ENCODE data around the gene ALK.

The ALK gene

GRCh38 chr2:29296585-29296984 lies 624.8 kb downstream of the ALK start:
- no peaks in the 10 kb centered on the region for H3K9me3 ChIP-seq
- intact Hi-C loops (cut with DNase I; ENCODE audit: low total_unique reads), result no loop called here
- DNase-seq, result no peak
- no peak overlapping the region for H3K27ac ChIP-seq
- TF ChIP-seq, protein P1, sequence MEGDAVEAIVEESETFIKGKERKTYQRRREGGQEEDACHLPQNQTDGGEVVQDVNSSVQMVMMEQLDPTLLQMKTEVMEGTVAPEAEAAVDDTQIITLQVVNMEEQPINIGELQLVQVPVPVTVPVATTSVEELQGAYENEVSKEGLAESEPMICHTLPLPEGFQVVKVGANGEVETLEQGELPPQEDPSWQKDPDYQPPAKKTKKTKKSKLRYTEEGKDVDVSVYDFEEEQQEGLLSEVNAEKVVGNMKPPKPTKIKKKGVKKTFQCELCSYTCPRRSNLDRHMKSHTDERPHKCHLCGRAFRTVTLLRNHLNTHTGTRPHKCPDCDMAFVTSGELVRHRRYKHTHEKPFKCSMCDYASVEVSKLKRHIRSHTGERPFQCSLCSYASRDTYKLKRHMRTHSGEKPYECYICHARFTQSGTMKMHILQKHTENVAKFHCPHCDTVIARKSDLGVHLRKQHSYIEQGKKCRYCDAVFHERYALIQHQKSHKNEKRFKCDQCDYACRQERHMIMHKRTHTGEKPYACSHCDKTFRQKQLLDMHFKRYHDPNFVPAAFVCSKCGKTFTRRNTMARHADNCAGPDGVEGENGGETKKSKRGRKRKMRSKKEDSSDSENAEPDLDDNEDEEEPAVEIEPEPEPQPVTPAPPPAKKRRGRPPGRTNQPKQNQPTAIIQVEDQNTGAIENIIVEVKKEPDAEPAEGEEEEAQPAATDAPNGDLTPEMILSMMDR (IDR thresholded peaks at IDR 0.05), result no peak
- no peak overlapping the region for H3K4me3 ChIP-seq
- peaks cover 0 to 5% of the 10 kb centered on the region in 2 donors for H3K27me3 ChIP-seq
- H3K4me1 ChIP-seq, result no peaks in the 10 kb centered on the region
- H3K36me3 ChIP-seq, result no peaks in the 10 kb centered on the region

- no peak overlapping the region for H3K27ac ChIP-seq
- no peaks in the 10 kb centered on the region for H3K4me1 ChIP-seq
- H3K4me3 ChIP-seq, result no peak overlapping the region
- peak in 1 of 2 donors; percentile 32 for DNase-seq
- intact Hi-C loops (cut with DNase I; ENCODE audit: low total_unique reads), result no loop called here
- H3K36me3 ChIP-seq, result no peaks in the 10 kb centered on the region
- TF ChIP-seq, protein P1 (IDR thresholded peaks at IDR 0.05), result no peak
- H3K27me3 ChIP-seq, result peaks cover 0 to 5% of the 10 kb centered on the region in 2 donors
- H3K9me3 ChIP-seq, result no peaks in the 10 kb centered on the region
Measured at GRCh38 chr2:29295845-29296244, 625.5 kb downstream of the ALK start.

DNA sequence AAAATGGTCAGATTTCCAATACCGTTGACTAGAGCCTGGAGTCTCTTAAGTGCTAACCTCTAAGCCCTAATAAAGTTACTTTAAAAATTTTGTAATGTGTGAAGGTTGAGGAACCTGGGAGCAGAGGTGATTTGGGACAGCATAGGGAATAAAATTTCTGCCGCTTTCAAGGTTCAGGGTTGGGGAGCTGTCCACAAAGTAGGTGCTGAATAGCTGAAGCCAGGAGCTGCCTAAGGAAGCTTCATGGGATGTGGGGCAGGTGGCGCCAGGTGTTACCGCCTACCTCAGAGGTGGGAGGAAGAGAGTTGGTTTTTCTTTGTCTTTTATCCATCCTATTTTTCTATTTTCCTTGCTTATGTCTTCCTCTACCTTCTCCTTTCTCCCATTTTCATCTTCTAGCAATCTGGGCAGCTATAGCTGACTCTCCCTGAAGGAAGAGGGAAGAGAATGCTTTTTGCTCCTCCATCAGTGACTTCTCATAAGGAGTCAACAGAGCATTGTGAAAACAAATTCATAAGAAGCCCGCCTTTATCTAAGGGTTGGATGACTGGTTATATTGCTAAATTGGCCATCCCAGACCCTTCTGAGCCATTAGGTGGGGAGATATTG lies 627.5 kb downstream of the ALK start:
- intact Hi-C loops (cut with DNase I; ENCODE audit: low total_unique reads), result no loop called here
- no peak overlapping the region for H3K27ac ChIP-seq

GRCh38 chr2:29290293-29291047 lies 630.9 kb downstream of the ALK start:
- H3K27me3 ChIP-seq, result peaks cover 0 to 12% of the 10 kb centered on the region in 2 donors
- H3K36me3 ChIP-seq, result no peaks in the 10 kb centered on the region
- H3K9me3 ChIP-seq, result no peaks in the 10 kb centered on the region
- intact Hi-C loops (cut with DNase I; ENCODE audit: low total_unique reads), result no loop called here
- H3K4me1 ChIP-seq, result no peaks in the 10 kb centered on the region
- peak in 1 of 2 donors; percentile 33 for DNase-seq
- TF ChIP-seq, protein P1 (IDR thresholded peaks at IDR 0.05), result no peak
- no peak overlapping the region for H3K4me3 ChIP-seq
- H3K27ac ChIP-seq, result no peak overlapping the region

More for the DNA sequence above, 627.5 kb downstream of the ALK start:
- TF ChIP-seq, protein P1 (IDR thresholded peaks at IDR 0.05), result no peak
- no peak overlapping the region for H3K4me3 ChIP-seq
- H3K27me3 ChIP-seq, result peaks cover 0 to 16% of the 10 kb centered on the region in 2 donors
- peak in 1 of 2 donors; percentile 21 for DNase-seq
- no peaks in the 10 kb centered on the region for H3K9me3 ChIP-seq
- H3K36me3 ChIP-seq, result no peaks in the 10 kb centered on the region
- no peaks in the 10 kb centered on the region for H3K4me1 ChIP-seq

DNA sequence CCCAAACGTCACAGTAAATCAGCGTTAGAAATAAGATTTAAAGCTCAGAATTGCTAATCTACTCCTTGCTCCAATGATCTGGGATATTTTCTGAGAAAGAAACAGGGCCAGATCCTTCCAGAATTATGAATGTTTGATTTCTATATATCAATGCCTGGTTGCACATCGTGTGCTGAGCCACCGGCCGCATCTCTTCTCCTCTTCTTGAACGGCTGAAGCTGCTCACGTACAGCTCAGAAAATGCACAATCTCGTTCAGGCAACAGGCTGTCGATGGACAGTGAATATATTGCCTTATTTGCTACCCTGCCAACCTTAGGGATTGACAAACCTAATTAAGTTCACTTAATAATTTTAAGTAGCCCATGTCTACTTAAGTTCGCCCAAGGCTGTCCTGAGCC lies 636.7 kb downstream of the ALK start:
- intact Hi-C loops (cut with DNase I; ENCODE audit: low total_unique reads), result no loop called here
- H3K9me3 ChIP-seq, result no peaks in the 10 kb centered on the region
- H3K36me3 ChIP-seq, result no peaks in the 10 kb centered on the region
- DNase-seq, result no peak
- peaks cover 0 to 12% of the 10 kb centered on the region in 2 donors for H3K27me3 ChIP-seq
- peaks cover 0 to 8% (median 2%) of the 10 kb centered on the region in 4 donors for H3K4me1 ChIP-seq
- no peak overlapping the region for H3K4me3 ChIP-seq
- no peak overlapping the region for H3K27ac ChIP-seq
- TF ChIP-seq, protein P1 (IDR thresholded peaks at IDR 0.05), result no peak

All from tibial artery (tissue), 4 donors.